CD4-positive, alpha-beta T cell treated with Interleukin-1 beta for 1 hour (primary cell): ENCODE data around the gene HNRNPA1.
"Not testable (repeated sequence)": the region's sequence is repeated elsewhere in the genome, so short reads cannot be mapped to it uniquely, and the experiment has no call there.

Experiments used
- DNase-seq, 2 donors: peaks; one replicate each; pipeline ENCODE4 v3.0.0-alpha.2; 2020 to 2022

The HNRNPA1 gene

GRCh38 chr12:54299515-54300224 lies 19.1 kb downstream of the HNRNPA1 start:
- DNase-seq, result no peak

GRCh38 chr12:54300225-54300731 lies 19.8 kb downstream of the HNRNPA1 start:
- DNase-seq, result no peak

DNA sequence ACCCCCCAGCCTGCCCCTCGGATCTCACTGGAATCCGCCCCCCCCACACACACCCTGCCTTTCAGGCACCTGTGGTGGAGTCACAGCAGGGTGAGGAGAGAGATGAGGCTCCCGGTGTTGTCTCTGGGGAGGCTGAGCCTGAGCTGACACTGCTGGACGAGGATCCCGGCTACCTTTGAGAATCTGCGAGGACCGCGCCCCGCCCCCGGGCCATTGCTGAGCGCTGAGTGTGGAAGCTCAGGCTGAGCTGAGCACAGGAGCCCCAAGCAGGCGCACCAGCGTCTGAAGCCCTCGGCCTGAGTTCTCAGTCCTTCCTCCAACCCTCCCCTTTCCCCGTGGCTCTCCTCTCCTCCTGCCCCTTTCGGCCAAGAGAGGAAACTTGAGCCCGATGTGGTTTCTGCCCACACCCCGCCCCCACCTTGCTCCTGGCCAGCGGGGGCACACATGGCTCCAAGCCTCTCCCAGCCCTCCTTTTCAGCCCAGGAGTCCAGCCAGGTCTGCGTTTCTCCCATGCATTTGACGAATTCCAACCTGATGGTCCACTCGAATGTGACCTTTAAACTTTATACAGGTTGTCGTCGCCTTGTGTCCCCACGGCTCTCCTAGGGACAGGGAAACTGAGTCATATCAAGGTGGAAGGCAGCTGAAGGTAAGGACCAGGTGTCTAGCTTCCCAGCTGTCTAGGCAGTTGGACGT lies 20.4 kb downstream of the HNRNPA1 start, which contains the start of gene NFE2:
Gene NFE2, minus strand, starts transcription at position 284 of the 696 bp plus-strand sequence. CDS start 5,767 bp downstream, outside the sequence.
- DNase-seq, result peak in 1 of 2 donors; percentile 49

- DNase-seq, result no peak
These were observed 21.0 kb downstream of the HNRNPA1 start for GRCh38 chr12:54301428-54302048.

- DNase-seq, result no peak
These were observed 23.1 kb downstream of the HNRNPA1 start for GRCh38 chr12:54303640-54304039.

DNA sequence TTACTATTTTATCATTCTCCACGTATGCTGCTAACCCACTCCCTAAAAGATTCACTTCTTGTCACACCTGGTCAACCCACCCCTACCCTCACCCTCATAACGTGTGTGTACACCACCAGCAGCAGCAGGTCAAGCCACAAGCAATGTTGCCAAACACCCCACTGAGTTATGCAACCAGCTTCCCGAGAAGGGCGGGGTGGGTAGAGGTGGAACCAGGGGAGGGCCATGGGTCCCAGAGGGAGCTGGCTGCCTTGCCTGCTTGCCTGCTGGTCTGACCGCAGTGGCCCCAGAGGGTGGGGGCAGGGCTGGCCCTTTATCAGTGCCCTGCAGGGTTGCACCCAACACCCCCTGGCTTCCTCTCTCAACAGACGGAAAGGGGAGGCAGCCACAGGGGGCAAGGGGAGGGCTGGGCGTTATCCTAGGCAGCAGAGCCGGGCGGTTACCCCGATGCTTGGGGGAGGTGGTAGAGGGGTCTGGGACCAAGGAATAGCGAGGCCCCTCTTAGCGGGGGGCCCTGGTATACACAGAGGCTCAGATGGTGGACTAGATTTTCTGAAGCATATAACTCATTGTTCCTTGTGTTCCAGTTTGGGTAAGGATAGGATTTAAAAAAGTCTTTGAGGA lies 23.8 kb downstream of the HNRNPA1 start:
- peak; percentile 44 to 67 for DNase-seq

DNA sequence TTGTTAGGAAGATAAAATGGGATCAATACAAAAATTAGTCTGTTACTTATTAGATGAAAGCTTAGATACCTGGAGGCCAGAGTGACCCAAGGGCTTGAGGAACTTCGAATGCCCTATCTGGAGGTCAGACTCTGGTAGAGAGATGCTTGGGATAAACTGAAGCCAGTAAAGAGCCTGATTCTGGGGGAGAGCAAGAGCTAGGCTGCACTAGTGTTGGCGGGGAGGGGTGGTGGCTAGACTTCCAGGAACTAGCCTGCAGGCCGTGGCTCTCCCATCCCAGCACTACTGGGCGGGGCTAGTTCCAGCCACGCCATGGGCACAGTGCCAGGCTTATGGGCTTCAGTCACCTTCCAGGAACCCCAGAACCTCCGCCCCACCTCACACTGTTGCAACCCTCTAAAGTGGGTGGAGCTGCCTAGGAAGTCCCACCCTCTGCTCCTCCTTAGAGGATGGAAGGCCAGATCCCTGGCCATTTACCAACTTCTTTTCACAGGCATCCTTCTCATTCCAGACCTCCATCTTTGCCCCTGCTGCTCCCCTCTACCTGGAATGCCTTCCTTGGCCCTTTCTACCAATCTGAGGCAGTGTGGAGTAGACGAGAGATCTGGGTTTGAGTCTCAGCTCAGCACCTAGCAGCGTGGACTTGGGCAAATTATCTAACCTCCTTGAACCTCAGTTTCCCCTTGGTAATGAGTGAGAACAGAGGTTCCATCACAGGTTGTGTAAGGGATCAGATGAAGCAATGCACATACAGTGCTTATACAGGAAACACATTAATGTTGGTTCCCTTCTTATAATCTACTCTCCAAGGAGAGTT lies 26.6 kb downstream of the HNRNPA1 start:
- DNase-seq, result peak in 1 of 2 donors; percentile 69

GRCh38 chr12:54311051-54311450 lies 30.5 kb downstream of the HNRNPA1 start:
- no peak for DNase-seq

DNA sequence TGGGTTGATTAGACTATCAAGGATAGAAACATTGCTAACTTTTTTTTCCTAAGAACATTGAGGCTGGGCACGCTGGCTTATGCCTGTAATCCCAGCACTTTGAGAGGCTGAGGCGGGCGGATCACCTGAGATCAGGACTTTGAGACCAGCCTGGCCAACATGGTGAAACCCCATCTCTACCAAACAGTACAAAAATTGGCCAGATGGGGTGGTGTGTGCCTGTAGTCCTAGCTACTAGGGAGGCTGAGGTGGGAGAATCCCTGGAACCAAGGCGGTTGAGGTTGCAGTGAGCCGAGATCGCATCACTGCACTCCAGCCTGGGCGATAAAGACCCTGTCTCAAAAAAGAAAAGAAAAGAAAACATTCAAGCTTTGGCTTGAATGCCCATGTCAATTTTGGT lies 31.8 kb downstream of the HNRNPA1 start:
- not testable (repeated sequence) for DNase-seq

GRCh38 chr12:54321363-54321762 lies 40.8 kb downstream of the HNRNPA1 start:
- DNase-seq, result no peak

DNA sequence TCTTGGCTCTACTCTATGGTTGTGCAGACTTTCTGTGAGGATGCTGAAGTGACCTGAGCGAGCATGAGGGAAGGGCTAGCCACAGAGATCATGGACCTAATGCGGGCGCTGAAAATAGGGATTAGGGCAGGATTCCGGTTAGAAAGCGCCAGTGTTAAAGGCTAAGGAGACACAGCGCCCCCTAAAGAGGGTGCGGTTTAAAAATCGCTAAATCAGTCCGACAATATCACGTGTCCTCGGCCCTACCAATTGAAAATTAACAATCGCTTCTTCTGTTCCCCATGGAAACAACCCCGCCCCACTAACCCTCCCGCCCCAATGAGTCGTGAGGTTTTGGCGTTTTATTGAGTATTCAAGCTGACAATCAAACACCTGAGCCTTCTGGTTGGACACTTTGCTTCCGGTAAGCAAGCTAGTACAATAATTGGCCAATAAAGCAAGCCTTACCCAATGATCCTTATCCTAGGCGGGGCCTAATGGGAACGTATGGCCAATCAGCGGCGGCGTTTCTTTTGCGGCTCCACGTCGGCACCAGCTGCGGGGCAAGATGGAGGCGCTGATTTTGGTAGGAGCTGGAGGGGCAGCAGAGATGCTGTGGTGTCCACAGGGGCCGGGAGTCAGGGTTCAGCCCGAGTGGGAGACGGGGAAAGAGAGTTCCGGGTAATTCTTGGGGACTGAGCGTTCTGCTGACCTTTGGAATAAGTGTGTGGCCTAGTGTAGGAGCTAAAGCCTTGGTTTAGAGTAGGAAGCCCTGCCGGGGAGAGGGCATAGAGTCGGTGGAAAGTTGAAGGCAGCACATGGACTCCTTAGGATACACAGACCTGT lies 44.3 kb downstream of the HNRNPA1 start, which contains the start of gene COPZ1:
Gene COPZ1, plus strand, starts transcription at position 515 of the 825 bp plus-strand sequence. Its CDS starts 33 bp downstream, at position 548.
- peak; percentile 97 to 98 for DNase-seq

DNA sequence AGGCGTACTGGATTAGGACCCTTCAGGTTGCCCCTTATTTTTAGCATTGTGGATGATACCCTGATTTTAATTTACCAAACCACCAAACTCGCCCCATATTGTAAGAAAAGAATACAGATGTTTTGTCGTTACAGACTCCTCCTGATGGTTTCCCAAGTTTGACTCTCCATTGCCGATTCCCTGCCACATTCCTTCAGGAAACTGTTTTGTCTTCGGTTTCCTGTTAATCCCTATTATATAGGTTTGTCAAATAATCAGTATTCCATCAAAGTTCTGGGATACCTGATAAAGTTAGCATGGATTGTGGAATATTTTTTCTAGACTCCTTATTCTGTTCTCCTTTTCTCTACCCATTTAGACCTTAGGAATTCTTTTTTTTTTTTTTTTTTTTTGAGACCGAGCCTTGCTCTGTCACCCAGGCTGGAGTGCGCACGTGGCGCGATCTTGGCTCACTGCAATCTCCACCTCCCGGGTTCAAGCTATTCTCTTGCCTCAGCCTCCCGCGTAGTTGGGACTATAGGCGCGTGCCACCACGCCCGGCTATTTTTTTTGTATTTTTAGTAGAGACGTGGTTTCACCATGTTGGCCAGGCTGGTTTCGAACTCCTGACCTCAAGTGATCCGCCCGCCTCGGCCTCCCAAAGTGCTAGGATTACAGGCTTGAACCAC lies 45.0 kb downstream of the HNRNPA1 start:
- not testable (repeated sequence) for DNase-seq

DNA sequence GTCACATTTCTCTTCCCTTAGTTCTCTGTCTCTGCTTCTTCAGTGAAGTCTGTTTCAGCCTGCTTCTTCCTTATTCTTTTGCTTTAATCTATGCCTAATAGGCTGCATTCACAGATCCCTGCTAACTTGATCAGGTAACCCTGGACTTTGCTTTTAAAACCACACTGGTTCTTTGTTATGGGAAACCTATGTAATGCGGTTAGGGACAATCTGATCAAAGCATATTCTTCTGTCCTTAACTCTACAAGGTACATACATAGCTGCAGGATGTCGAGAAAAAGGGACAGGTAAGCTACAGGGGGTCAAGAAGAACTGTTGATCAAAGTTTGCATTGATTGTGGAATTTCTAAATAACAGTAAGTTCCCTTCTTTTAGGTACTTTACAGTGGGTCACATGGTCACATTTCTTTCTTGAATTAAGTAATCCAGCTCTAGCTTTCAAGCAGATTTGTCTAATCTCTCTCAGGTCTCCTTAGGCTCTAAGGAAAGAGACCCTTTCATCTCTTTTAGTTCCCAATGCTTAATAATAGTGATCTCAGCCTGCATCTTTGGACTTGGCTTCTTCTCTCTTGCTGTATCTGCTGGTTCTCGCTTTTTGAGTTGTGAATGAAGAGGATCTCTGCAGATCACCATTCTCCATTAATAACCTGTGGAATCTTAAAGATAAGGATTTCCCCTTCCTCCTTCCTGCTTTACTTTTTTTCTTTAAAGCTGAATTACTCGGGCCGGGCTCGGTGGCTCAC lies 48.2 kb downstream of the HNRNPA1 start:
- no peak for DNase-seq

DNA sequence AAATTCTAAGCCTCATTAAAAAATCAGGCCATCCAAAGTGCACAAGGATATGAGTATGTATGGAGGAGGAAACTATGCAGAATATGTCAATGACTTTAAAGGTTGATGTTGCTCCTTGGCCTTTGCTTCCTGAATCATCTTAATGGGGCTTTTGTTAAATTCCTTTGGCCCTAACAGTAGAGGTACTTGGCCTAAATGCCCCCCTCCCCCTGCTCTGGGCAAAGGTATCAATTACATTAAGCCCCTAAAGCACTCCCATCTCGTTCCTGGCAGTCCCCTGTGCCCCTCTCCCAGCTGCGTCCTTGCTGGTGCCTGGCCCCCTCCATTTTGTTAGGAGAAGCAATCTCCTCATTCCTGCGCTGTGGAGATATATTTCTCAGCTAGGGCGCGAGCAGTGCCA lies 49.2 kb downstream of the HNRNPA1 start:
- DNase-seq, result no peak

DNA sequence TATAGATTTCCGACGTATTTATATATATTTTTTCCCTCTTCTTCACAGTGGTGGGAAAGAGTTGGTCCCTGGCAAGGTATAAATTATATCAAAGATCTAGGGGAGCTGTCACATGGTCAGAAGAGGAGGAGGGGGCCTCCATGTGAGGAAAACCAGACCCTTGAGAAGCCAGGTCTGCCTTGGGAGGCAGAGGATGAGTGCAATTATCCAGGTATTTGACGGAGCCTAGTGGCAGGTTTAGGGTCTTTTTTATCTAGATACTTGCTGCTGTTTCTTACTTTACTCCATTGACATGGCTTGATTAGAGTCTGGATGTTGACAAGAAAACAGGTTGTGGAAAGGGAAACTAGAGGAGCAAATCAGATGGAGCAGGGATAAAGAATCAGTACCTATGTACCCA lies 49.9 kb downstream of the HNRNPA1 start:
- DNase-seq, result no peak

DNA sequence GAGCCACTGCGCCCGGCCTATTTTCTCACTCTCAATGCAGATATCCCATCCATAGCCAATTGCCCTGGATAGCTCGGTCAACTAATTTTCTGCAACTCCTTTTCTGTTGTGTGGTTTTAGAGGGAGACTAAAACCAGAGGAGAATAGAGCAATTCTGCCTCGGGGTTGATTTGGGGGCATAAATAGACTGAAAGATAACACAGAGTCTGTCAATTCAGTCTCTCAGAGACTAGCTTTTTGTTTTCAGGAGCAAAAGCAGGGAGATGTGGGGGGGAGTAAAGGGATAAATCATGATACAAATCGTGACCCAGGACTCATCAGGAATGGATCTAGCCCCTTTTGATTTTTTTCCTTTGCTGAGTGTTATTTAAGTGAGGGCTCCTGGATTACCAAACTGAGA lies 50.9 kb downstream of the HNRNPA1 start:
- DNase-seq, result no peak

- no peak for DNase-seq
These were observed 53.0 kb downstream of the HNRNPA1 start for GRCh38 chr12:54333420-54334034.
